Kasumi-1 (cell line): ENCODE results near the gene HS2ST1.
"Not testable (repeated sequence)": the region's sequence is repeated elsewhere in the genome, so short reads cannot be mapped to it uniquely, and the experiment has no call there.

ENCODE experiments used
- DNase-seq, 2 experiments: peaks; one replicate each; lab custom pipeline; 2025; lab: John Stamatoyannopoulos, UW

Gene HS2ST1

GRCh38 chr1:86925742-86926141 is 11.3 kb downstream of the HS2ST1 start:
- DNase-seq, result no peak

- DNase-seq, result no peak
These were observed 12.4 kb downstream of the HS2ST1 start for GRCh38 chr1:86926883-86927282.

GRCh38 chr1:86928819-86929218 is 14.4 kb downstream of the HS2ST1 start:
- no peak for DNase-seq

DNA sequence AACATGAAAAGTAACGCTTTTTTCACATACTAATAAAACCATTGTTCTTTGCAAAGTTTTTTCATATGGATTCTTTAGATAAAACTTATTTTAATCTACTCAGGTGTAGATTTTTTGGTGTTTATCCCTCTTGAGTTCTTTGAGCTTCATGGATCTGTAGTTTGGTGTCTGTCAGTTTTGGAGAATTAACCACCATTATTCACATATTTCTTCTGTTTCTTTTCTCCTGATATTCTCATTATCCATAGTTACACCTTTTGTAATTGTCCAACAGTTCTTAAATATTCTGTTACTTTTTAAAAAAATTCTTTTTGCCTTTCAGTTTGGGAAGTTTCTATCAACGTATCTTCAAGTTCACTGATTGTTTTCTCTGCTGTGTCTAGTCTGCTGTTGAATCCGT is 18.6 kb downstream of the HS2ST1 start:
- no peak for DNase-seq

DNA sequence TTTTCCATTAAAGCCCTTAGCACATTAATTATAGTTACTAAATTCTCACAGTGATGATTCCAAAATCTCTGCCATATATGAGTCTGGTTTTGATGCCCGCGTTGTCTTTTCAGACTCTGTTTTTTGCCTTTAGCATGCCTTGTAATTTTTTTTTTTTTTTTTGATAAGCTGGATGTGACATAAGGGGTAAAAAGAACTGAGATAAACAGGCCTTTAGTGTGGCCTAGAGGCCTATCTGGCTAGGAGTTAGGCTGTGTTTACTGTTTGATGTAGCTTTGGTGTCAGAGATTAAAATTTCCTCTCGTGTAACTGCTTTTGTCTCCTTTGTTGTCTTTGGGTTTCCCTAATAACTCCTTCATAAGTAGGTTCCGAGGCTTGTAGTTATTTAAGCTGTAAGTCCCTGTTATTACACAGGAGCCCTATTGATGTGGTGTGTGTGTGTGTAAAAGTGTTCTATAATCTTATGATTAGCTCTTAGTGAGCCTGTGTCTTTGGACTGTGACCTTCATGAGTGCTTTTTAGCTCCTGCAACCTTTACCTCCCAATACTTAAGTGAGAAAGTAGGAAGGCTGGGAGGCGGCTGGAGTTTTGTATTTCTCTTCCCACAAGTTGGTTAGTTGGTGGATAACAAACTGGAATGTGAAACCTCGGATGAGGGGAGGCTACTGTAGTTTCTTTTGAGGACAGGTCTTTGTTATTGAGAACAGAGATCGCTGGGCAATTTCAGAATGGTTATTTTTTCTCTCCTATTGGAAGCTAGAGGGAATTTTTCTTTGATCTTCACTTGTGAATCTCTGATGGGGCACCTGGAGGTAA is 19.3 kb downstream of the HS2ST1 start:
- DNase-seq, result no peak

- DNase-seq, result no peak
These were observed 24.0 kb downstream of the HS2ST1 start for GRCh38 chr1:86938450-86938849.

DNA sequence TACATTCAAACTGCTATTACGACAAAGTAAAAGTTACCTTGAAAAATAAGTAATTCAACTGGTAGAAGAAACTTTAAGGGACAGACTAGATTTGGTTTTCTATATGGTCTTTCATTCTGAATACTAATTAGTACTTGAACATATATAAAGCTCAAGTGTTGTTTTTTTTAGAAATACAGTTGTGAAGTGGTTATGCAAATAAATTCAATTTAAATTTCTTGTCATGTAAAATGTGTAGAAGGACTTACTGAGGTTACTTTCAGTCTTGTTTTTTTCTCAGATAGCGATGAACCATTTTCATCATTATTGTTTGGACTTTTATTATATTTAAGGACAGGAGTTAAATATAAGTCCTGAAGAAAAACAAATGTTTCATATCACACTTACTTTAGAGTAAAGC is 24.4 kb downstream of the HS2ST1 start:
- DNase-seq, result no peak

- DNase-seq, result no peak
These were observed 25.0 kb downstream of the HS2ST1 start for GRCh38 chr1:86939406-86939805.

DNA sequence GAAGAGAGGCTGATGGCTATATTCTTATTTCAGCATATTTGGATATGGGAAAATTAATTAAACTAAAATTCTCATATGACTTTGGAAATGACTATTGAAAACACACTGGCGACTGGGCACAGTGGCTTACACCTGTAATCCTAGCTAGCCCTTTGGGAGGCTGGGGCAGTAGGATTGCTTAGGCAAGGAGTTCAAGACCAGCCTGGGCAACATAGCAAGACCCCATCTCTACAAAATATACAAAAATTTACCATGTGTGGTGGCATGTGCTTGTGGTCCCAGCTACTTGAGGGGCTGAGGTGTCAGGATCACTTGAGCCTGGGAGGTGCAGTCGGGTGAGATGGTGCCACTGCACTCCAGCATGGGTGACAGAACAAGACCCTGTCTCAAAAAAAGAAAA is 26.2 kb downstream of the HS2ST1 start:
- DNase-seq, result no peak

GRCh38 chr1:86942042-86942441 is 27.6 kb downstream of the HS2ST1 start:
- DNase-seq, result no peak

DNA sequence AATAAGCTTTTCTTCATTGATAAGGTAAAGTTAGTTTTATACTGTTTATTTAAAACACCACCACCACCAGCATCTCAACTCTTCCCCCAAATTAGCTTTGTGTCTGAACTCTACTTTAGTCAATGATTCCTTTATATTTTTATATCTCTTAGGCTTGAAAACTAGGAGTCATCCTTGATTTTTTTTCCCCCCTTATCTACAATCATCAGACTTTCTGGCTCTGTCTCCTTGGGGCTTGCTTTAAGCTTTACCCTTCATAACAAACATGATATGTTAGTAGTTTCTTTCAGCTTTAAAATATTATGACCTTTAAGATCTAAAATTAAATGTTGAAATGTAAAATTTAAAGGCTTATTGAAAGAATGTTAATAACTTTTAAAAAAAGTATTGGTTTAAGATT is 28.3 kb downstream of the HS2ST1 start:
- DNase-seq, result no peak

DNA sequence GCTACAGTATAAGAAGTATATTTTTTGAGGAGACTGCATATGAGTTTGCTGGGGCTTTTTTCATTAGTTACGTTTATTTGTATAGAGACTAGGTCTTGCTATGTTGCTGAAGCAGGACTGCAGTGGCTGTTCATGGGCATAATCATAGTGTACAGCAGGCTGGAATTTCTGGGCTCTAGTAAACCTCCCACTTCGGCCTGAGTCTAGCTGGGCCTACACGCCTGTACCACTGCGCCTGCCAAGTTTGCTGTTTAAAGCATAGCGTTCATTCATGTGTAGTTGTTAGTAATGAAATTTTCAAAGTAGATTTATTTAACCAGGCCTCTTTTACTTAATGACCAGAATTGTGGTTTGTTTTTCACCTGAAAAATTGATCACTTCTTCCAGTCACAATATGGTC is 33.8 kb downstream of the HS2ST1 start:
- no peak for DNase-seq

GRCh38 chr1:86950712-86951419 is 36.4 kb downstream of the HS2ST1 start:
- DNase-seq, result no peak

- no peak for DNase-seq
These were observed 37.0 kb downstream of the HS2ST1 start for GRCh38 chr1:86951430-86951829.

GRCh38 chr1:86953167-86953566 is 38.7 kb downstream of the HS2ST1 start:
- no peak for DNase-seq

DNA sequence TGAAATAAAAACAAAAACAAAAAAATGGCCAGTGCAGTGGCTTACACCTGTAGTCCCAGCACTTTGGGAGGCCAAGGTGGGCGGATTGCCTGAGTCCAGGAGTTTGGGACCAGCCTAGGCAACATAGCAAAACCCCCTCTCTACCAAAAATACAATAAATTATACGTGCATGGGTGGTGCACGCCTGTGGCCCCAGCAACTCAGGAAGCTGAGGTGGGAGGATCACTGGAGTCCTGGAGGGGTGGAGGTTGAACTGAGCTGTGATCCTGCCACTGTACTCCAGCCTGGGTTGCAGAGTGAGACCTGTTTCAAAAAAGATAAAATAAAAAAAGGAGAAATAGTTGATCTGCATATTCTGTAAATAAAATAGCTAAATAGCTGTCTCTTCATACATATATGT is 41.2 kb downstream of the HS2ST1 start:
- DNase-seq, result no peak

DNA sequence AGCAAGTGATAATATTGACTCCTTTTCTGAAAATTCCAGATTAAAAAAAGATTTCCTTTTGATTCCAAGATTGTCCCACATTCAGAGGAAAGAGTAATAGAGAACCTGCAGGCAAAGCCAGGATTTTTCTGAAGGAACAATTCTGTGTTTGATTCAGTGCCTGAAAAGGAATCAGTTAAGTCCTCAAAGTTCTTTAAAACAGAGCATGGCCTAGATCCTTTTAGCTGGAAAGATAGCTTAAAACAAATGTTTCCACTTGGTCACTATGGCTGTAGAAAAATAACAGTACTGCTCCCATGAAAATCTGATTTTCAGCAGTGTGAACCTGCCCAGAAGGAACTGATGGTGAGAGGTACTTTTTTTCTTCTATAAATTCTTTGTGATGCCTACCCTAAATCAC is 41.8 kb downstream of the HS2ST1 start:
- no peak for DNase-seq

DNA sequence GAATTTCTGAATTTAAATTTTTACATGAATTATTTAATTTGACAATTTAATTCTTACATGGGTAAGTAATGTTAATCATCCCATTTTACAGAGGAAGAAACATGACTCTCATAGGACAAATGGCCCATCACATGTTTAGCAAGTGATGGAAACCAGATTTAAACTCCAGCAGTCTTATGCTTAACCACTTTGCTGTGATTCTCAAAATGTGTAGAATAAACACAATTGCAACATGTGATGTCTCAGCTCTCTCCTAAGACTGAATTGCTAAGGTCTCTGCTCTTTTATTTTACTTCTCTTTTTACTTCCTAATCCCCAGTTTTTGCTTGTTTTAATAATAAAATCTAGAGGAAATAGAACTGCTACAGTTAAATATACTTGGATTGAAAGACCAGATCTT is 42.8 kb downstream of the HS2ST1 start:
- DNase-seq, result no peak

GRCh38 chr1:86960548-86960947 is 46.1 kb downstream of the HS2ST1 start:
- DNase-seq, result no peak

- DNase-seq, result not testable (repeated sequence)
These were observed 49.4 kb downstream of the HS2ST1 start for GRCh38 chr1:86963841-86964240.

DNA sequence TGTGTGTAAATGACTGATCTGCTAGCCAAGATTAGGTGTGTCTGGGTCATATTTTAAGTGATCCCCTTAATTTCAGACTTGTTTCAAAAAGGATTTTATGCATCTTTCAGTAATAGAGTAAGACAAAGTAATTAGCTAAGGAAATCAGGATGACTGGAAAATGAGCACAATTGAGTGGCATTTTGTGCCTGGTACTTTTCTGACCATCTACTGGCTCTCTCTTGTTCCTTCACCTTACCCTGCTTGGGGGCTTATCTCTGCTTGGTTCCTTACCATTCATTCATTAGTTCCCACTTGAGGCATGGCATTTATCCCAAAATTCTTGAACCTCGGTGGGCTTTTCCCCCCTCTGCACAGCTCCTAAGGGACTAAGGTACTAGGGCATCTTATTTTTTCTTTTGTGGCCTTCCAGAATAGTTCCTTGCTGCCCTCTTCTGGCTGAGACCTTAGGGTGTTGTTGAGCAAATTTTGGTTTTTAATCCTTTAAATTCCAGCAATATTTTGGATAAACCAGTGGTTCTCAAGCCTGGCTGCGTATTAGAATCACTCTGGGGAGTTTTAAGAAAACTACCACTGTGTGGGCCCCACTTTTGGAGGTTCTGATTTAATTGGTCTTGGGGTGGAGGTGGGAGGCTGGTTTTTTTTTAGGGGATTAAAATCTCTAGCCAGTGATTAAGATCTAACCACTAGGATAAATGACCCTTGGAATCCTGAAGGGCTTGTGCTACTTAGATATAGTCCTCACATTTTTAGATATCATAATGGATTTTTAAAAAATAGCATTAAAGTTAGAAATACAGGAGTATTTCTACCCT is 50.8 kb downstream of the HS2ST1 start:
- DNase-seq, result peak; percentile 54 to 67

GRCh38 chr1:86965827-86966182 is 51.4 kb downstream of the HS2ST1 start:
- DNase-seq, result no peak

DNA sequence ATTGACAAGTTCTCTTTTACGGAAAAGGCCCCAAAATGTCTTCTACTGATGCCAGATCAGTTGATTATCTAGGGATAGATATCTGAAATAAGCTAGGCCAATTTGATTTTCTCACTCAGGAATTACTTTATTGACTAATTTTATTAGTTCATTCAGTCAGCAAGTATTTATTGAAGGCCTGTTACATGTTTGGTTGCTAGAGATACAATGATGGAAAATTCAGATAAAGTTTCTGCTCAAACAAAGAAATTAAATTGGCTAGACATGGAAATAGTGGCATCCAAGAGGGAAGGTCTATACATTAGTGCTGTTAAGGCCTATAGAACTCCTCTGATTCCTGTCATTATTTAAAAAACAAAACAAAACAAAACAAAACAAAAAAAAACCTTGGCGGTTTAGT is 56.5 kb downstream of the HS2ST1 start:
- DNase-seq, result no peak
